Right lobe of liver (tissue), 6 donors: Measurements from ENCODE around the gene ZNF580. TPM values are rescaled to one million over a fixed set of nuclear protein-coding genes. Genes with fewer than 3 reads are reported as not detected.
A peak's percentile ranks its signal among the peaks of the same experiment; 100 is the strongest.

Experiments
- ATAC-seq, 4 donors: fragments of 200-7000 bp; cut with Tn5 transposase; one replicate each; pipeline ENCODE4 v1.9.1; 2020; ENCODE audit warnings: mild to moderate bottlenecking in 4 of 4, moderate library complexity in 4 of 4
- DNase-seq, 3 donors: peaks; one replicate each; pipeline ENCODE4 v3.0.0-alpha.2; 2020
- H3K27ac ChIP-seq, 3 donors: fragments of 200-600 bp; one replicate each; pipeline ENCODE4 v1.8.0; 2022
- H3K27me3 ChIP-seq, 2 donors: fragments of 200-600 bp; one replicate each; pipeline ENCODE4 v1.8.0; 2022
- H3K36me3 ChIP-seq, 4 donors: fragments of 200-600 bp; sonication (generic) in 1 of 4; one replicate each; pipeline versions ENCODE4 v1.5.1 to v1.8.0; 2017 to 2022; ENCODE audit warnings: control low read depth in 1 of 4
- H3K4me1 ChIP-seq, 4 donors: fragments of 200-600 bp; sonication (generic) in 1 of 4; one replicate each; pipeline versions ENCODE4 v1.5.1 to v1.8.0; 2017 to 2022; ENCODE audit warnings: control low read depth in 1 of 4
- H3K4me3 ChIP-seq, 3 donors: fragments of 200-600 bp; one replicate each; pipeline ENCODE4 v1.8.0; 2022
- H3K9me3 ChIP-seq, 4 donors: fragments of 200-600 bp; sonication (generic) in 1 of 4; one replicate each; pipeline versions ENCODE4 v1.5.1 to v1.8.0; 2017 to 2022; ENCODE audit warnings: control low read depth in 1 of 4
- POLR2A ChIP-seq: fragments of 450-650 bp; IDR thresholded peaks from one replicate; pipeline ENCODE4 v1.6.1; 2017; ENCODE audit warnings: antibody characterized with exemption, mild to moderate bottlenecking
- WGBS: methylation state at CpG from one replicate; pipeline ENCODE4 v1.1.6; 2018; ENCODE audit warnings: low coverage, low lambda C conversion rate; ENCODE audit not compliant: insufficient coverage; ENCODE audit errors: missing lambda C conversion rate; 5-methylcytosine and 5-hydroxymethylcytosine counted together
- intact Hi-C, 2 donors: fragments of 100-400 bp; cut with DNase I; formaldehyde crosslinking; loops; one replicate each; pipeline versions ENCODE4 v1.11.2 to v1.14.1; 2022
- total RNA-seq, 6 experiments: library from RNA; depleted of rRNA in 2 of 6; stranded (reverse); fragments of >200 nt in 2 of 6; fragmentation: NEBNext Ultra II Directional in 3 of 6; extraction: Animal tissue kit (Norgen Biotek cat#: 25700) in 3 of 6; gene quantifications; one replicate each; pipeline versions ENCODE4 v1.1.0 to v1.2.4, GENCODE V29; 2016 to 2023
- TF ChIP-seq, protein P1 (sequence below), 4 donors: fragments of 200-600 bp in 3 of 4; fragments of 450-650 bp in 1 of 4; IDR thresholded peaks; one replicate each; pipeline versions ENCODE4 v1.5.1 to v1.8.0; 2016 to 2022; ENCODE audit warnings: antibody characterized with exemption in 4 of 4, mild to moderate bottlenecking in 2 of 4
- donor health status: DM: no; HTN: yes; CAD: no.
- donor health status: DM: no; HTN: no; CAD: no.
- donor health status: DM: no; HTN: no; CAD: no.
- donor health status: DM: no; HTN: yes; CAD: no.
- donor health status: DM: no; HTN: yes; CAD: no.

ZNF580 gene
- total RNA-seq, 6 experiments from 2014 or later: 5.4 to 11.6 (median 6.5) TPM

DNA sequence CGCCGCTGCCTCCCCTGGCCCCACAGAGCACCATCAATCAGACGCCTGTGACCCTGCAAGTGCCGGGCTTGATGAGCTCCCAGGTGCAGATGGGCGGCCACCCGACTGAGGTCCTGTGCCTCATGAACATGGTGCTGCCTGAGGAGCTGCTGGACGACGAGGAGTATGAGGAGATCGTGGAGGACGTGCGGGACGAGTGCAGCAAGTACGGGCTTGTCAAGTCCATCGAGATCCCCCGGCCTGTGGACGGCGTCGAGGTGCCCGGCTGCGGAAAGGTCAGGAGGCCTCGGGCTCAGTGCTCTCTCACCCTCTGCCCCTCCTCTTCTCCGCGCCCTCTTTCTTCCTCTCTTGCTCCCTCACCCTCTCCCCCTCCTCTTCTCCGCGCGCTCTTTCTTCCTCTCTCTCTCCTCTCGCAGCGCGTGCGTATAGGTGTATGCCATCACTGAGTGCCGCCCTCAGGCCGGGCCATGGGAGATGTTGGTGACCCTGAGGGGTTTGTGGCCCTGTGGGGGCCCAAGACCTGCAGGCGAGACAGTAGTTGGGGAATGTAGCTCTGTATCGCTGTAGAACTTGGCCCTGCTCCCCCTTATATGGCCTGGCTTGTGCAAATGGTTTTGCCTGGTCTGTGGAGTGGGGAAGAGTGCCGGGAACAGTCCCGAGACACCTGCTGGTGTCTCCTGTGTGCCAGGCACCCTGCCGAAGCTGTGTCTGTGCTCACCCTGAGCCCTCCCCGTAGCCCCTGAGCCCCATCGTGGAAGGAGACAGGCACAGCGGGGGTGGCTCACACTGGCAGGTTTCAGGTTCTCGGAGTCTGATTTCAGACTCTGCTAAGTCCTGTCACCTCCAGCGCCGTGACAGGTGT is 28.8 kb downstream of the ZNF580 start:
- intact Hi-C loops: no loop called here
- H3K27ac ChIP-seq: no peak overlapping the region
- WGBS: 88% methylated on average over 10 of the region's 43 CpGs
- H3K36me3 ChIP-seq: peaks cover 10 to 68% (median 25%) of the 10 kb centered on the region in 4 donors
- TF ChIP-seq POLR2A: no peak
- TF ChIP-seq, protein P1, sequence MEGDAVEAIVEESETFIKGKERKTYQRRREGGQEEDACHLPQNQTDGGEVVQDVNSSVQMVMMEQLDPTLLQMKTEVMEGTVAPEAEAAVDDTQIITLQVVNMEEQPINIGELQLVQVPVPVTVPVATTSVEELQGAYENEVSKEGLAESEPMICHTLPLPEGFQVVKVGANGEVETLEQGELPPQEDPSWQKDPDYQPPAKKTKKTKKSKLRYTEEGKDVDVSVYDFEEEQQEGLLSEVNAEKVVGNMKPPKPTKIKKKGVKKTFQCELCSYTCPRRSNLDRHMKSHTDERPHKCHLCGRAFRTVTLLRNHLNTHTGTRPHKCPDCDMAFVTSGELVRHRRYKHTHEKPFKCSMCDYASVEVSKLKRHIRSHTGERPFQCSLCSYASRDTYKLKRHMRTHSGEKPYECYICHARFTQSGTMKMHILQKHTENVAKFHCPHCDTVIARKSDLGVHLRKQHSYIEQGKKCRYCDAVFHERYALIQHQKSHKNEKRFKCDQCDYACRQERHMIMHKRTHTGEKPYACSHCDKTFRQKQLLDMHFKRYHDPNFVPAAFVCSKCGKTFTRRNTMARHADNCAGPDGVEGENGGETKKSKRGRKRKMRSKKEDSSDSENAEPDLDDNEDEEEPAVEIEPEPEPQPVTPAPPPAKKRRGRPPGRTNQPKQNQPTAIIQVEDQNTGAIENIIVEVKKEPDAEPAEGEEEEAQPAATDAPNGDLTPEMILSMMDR (IDR thresholded peaks at IDR 0.05): no peak
- no peak for ATAC-seq
- H3K4me1 ChIP-seq: peaks cover 0 to 5% (median 2%) of the 10 kb centered on the region in 4 donors
- H3K9me3 ChIP-seq: no peaks in the 10 kb centered on the region
- H3K4me3 ChIP-seq: no peak overlapping the region
- H3K27me3 ChIP-seq: no peaks in the 10 kb centered on the region
- DNase-seq: no peak

- peak; percentile 64 to 81 (median 73) for DNase-seq
- Histone ChIP-seq H3K27me3 (no peaks in the 10 kb centered on the region), H3K27ac (no peak overlapping the region), H3K4me3 (no peak overlapping the region), H3K4me1 (peaks cover 0 to 6% (median 2%) of the 10 kb centered on the region in 4 donors), H3K9me3 (no peaks in the 10 kb centered on the region), H3K36me3 (peaks cover 10 to 62% (median 25%) of the 10 kb centered on the region in 4 donors)
- TF ChIP-seq POLR2A: no peak
- TF ChIP-seq, protein P1 (IDR thresholded peaks at IDR 0.05): no peak
- intact Hi-C loops: no loop called here
- 69% methylated on average over 11 of the region's 23 CpGs for WGBS
- ATAC-seq: no peak
Measured at GRCh38 chr19:55670280-55671053, 29.7 kb downstream of the ZNF580 start.

GRCh38 chr19:55671054-55671378 is 30.2 kb downstream of the ZNF580 start:
- TF ChIP-seq, protein P1 (IDR thresholded peaks at IDR 0.05): no peak
- no peak for TF ChIP-seq POLR2A
- 71% methylated on average over 2 of the region's 2 CpGs for WGBS
- no peak overlapping the region for H3K4me3 ChIP-seq
- no peak overlapping the region for H3K27ac ChIP-seq
- no peak for DNase-seq
- no peaks in the 10 kb centered on the region for H3K27me3 ChIP-seq
- H3K9me3 ChIP-seq: no peaks in the 10 kb centered on the region
- H3K4me1 ChIP-seq: peaks cover 0 to 8% (median 3%) of the 10 kb centered on the region in 4 donors
- intact Hi-C loops: no loop called here
- peaks cover 10 to 57% (median 22%) of the 10 kb centered on the region in 4 donors for H3K36me3 ChIP-seq
- ATAC-seq: no peak

DNA sequence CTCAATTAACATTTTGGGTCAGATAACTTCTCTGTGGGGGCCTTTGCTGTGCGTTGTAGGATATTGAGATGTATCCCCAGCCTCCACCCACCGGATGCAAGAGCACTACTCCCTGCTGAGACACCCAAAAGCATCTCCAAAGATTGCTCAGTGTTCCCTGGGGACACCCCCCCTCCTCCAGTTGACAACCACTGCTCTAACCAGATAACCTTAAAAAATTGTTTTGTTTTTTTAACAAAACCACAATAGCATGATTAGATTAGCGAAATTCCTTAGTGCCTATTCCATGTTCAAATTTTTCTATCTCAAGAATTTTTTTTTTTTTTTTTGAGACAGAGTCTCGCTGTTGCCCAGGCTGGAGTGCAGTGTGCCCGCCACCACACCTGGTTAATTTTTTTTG is 31.6 kb downstream of the ZNF580 start:
- Histone ChIP-seq H3K9me3 (no peaks in the 10 kb centered on the region), H3K36me3 (peaks cover 10 to 43% (median 17%) of the 10 kb centered on the region in 4 donors), H3K27ac (no peak overlapping the region), H3K4me1 (peaks cover 0 to 22% (median 13%) of the 10 kb centered on the region in 4 donors), H3K27me3 (no peaks in the 10 kb centered on the region), H3K4me3 (no peak overlapping the region)
- WGBS: 87% methylated on average over 5 of the region's 5 CpGs
- DNase-seq (no peak), ATAC-seq (no peak)
- TF ChIP-seq, protein P1 (IDR thresholded peaks at IDR 0.05): no peak
- no peak for TF ChIP-seq POLR2A
- intact Hi-C loops: no loop called here
